B cell (primary cell): ENCODE results near the gene CTRL.

Experiments
- EZH2 ChIP-seq: IDR thresholded peaks from 2 replicates; pipeline ENCODE4 v1.6.1; 2012; ENCODE audit warnings: borderline replicate concordance, low read depth, mild to moderate bottlenecking, moderate library complexity, low read length; ENCODE audit not compliant: insufficient read depth, poor library complexity, severe bottlenecking
- TF ChIP-seq, protein P1 (sequence below): fragments of 200-600 bp; IDR thresholded peaks from one replicate; pipeline ENCODE4 v1.8.0; 2022; ENCODE audit warnings: antibody characterized with exemption, mild to moderate bottlenecking

DNA sequence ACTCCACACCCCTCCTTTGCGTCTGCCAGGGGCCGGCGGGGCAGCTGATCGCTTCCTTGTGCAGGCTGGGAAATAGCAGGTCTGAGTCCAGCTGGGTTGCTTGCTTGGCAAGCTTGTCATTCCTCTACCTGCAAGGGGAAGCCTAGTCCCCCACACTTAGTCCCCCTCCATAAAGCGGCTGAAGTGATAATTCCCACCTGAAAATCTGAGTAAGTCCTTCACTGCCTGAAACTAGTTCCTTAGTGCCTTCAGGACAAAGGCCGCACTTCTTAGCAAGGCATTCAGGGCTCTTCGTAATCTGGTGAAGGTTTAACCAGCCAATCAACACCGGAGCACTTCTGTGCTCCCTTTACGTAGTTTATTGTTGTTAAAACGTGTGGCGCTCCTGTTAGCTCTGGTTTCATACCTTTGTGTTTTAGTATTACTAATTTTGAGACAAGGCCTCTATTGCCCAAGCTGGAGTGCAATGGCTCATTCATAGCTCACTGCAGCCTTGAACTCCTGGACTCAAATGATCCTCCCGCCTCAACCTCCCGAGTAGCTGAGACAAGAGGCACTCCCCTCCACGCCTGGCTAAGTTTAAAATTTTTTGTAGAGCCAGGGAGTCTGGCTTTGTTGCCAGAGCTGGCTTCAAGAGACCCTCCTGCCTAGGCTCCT is 37.8 kb downstream of the CTRL start:
- TF ChIP-seq, protein P1, sequence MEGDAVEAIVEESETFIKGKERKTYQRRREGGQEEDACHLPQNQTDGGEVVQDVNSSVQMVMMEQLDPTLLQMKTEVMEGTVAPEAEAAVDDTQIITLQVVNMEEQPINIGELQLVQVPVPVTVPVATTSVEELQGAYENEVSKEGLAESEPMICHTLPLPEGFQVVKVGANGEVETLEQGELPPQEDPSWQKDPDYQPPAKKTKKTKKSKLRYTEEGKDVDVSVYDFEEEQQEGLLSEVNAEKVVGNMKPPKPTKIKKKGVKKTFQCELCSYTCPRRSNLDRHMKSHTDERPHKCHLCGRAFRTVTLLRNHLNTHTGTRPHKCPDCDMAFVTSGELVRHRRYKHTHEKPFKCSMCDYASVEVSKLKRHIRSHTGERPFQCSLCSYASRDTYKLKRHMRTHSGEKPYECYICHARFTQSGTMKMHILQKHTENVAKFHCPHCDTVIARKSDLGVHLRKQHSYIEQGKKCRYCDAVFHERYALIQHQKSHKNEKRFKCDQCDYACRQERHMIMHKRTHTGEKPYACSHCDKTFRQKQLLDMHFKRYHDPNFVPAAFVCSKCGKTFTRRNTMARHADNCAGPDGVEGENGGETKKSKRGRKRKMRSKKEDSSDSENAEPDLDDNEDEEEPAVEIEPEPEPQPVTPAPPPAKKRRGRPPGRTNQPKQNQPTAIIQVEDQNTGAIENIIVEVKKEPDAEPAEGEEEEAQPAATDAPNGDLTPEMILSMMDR: no peak
- TF ChIP-seq EZH2: no peak
